Measurements from ENCODE around the gene ZNF57. TPM values are rescaled to one million over a fixed set of nuclear protein-coding genes. Genes with fewer than 3 reads are reported as not detected.

The ZNF57 gene
- total RNA-seq, 3 donors from 2014 or later (not counting 1 experiment from before 2014, with no cell fraction given), result 4.4 to 7.5 (median 4.7) TPM

GRCh38 chr19:2865334-2866100, 35.2 kb upstream of the ZNF57 start:
- Histone ChIP-seq H3K36me3 (ENCODE audit: control insufficient read depth, insufficient read depth, low read length) (no peaks in the 10 kb centered on the region), H3K27me3 (ENCODE audit: control insufficient read depth, insufficient read depth, low read length) (no peaks in the 10 kb centered on the region), H3K9me3 (ENCODE audit: control insufficient read depth, insufficient read depth, low read length) (no peaks in the 10 kb centered on the region), H3K4me3 (ENCODE audit: low read length) (no peak overlapping the region), H3K27ac (ENCODE audit: low read length) (no peak overlapping the region), H3K4me1 (ENCODE audit: control insufficient read depth, insufficient read depth, low read length) (peaks cover 3% of the 10 kb centered on the region)
- 57% methylated on average over 12 of the region's 12 CpGs for WGBS (ENCODE audit: insufficient coverage)
- ATAC-seq, result no peak
- intact Hi-C loops (cut with micrococcal nuclease), result no loop called here
- Mint-ChIP-seq H3K27me3 (ENCODE audit: low read depth in 2 of 2) (peaks cover 3 to 7% of the 10 kb centered on the region in 2 donors), H3K27ac (no peak overlapping the region), H3K36me3 (no peaks in the 10 kb centered on the region), H3K9me3 (no peaks in the 10 kb centered on the region), H3K4me1 (no peaks in the 10 kb centered on the region), H3K4me3 (no peak overlapping the region)
- no peak for DNase-seq
- TF ChIP-seq CTCF (IDR thresholded peaks at IDR 0.05), result no peak

- no peak overlapping the region for H3K4me3 Mint-ChIP-seq
- 81% methylated on average over 8 of the region's 8 CpGs for WGBS (ENCODE audit: insufficient coverage)
- H3K27me3 Mint-ChIP-seq (ENCODE audit: low read depth in 2 of 2), result peaks cover 3 to 7% of the 10 kb centered on the region in 2 donors
These were observed 34.2 kb upstream of the ZNF57 start for GRCh38 chr19:2866495-2867024.

GRCh38 chr19:2867025-2867991, 33.4 kb upstream of the ZNF57 start, which contains the start of gene ZNF556:
ZNF556 (plus strand) TSS chr19:2867335; CDS start chr19:2867422, 87 bp downstream.
- Mint-ChIP-seq H3K36me3 (no peaks in the 10 kb centered on the region), H3K4me3 (no peak within 1 kb of the TSS), H3K4me1 (peaks cover 4 to 9% of the 10 kb centered on the region in 2 donors), H3K9me3 (no peaks in the 10 kb centered on the region), H3K27ac (no peak within 1 kb of the TSS), H3K27me3 (ENCODE audit: low read depth in 2 of 2) (peaks cover 3 to 7% of the 10 kb centered on the region in 2 donors)
- Histone ChIP-seq H3K9me3 (ENCODE audit: control insufficient read depth, insufficient read depth, low read length) (no peaks in the 10 kb centered on the region), H3K27me3 (ENCODE audit: control insufficient read depth, insufficient read depth, low read length) (no peaks in the 10 kb centered on the region), H3K27ac (ENCODE audit: low read length) (no peak within 1 kb of the TSS), H3K4me1 (ENCODE audit: control insufficient read depth, insufficient read depth, low read length) (peaks cover 3% of the 10 kb centered on the region), H3K36me3 (ENCODE audit: control insufficient read depth, insufficient read depth, low read length) (no peaks in the 10 kb centered on the region), H3K4me3 (ENCODE audit: low read length) (no peak within 1 kb of the TSS)
- intact Hi-C loops (cut with micrococcal nuclease), result no loop called here
- no peak for TF ChIP-seq CTCF (IDR thresholded peaks at IDR 0.05)
- 95% methylated on average over 31 of the region's 36 CpGs for WGBS (ENCODE audit: insufficient coverage)
- ATAC-seq (peak in 1 of 3 donors; percentile 29), DNase-seq (no peak)

More at GRCh38 chr19:2866495-2867024, 34.2 kb upstream of the ZNF57 start:
- Histone ChIP-seq H3K27me3 (ENCODE audit: control insufficient read depth, insufficient read depth, low read length) (no peaks in the 10 kb centered on the region), H3K36me3 (ENCODE audit: control insufficient read depth, insufficient read depth, low read length) (no peaks in the 10 kb centered on the region), H3K27ac (ENCODE audit: low read length) (no peak overlapping the region), H3K4me3 (ENCODE audit: low read length) (no peak overlapping the region), H3K4me1 (ENCODE audit: control insufficient read depth, insufficient read depth, low read length) (peaks cover 3% of the 10 kb centered on the region), H3K9me3 (ENCODE audit: control insufficient read depth, insufficient read depth, low read length) (no peaks in the 10 kb centered on the region)
- no peak for ATAC-seq
- Mint-ChIP-seq H3K9me3 (no peaks in the 10 kb centered on the region), H3K36me3 (no peaks in the 10 kb centered on the region), H3K27ac (no peak overlapping the region), H3K4me1 (peaks cover under 1 to 6% of the 10 kb centered on the region in 2 donors)
- intact Hi-C loops (cut with micrococcal nuclease), result no loop called here
- DNase-seq, result no peak
- TF ChIP-seq CTCF (IDR thresholded peaks at IDR 0.05), result no peak

Data from natural killer cell (primary cell).